Upper lobe of left lung (tissue), 4 donors: ENCODE data around the gene OR52N1.

Experiments used
- CTCF ChIP-seq, 6 experiments: fragments of 450-650 bp in 4 of 6; fragments of 200-600 bp in 2 of 6; sonication (generic) in 2 of 6; IDR thresholded peaks; one replicate each; pipeline ENCODE4 v1.5.1; 2016 to 2019; ENCODE audit warnings: antibody characterized with exemption in 6 of 6
- POLR2A ChIP-seq, 4 donors: fragments of 450-650 bp; IDR thresholded peaks; one replicate each; pipeline ENCODE4 v1.5.1; 2016 to 2017; ENCODE audit warnings: antibody characterized with exemption in 4 of 4, mild to moderate bottlenecking in 2 of 4

DNA sequence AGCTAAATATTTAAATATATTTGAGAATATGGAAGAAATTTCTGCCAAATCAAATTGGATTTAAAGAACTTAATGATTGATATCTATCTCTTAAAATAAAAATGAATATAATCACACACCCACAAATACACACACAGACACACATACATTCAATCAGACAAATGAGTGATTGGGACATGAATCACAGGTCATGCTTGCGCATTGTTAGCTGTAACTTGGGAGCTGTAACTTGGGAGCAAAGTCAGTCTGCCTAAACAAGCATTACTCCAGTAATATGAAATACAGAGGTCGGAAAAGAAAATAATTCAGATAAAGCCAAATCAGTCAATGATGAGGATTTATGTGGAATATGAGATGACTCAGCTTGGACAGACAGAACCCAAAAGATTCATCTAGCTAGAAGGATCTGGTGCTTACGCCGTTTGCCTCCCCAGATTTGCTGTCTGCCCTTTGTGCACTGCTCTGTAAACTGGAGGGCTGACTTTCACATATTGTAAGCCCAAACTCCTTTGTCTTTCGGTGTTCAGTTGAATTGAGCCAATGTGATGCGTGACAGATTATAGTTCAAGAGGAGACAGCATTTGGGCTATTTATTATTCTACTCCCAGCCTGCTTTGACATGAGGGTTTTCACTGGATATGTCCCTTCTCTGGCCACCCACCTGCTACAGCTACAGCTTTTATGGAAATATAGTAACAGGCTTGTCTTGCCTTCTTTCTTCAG is 53.2 kb downstream of the OR52N1 start:
- TF ChIP-seq CTCF (IDR thresholded peaks at IDR 0.05) (no peak), POLR2A (IDR thresholded peaks at IDR 0.05) (no peak)
